Measurements from ENCODE around the gene MRPL44. TPM values are rescaled to one million over a fixed set of nuclear protein-coding genes. Genes with fewer than 3 reads are reported as not detected.

Gene MRPL44
- total and polyA plus RNA-seq, 5 experiments from 2014 or later = 26.5 to 36.4 (median 30.3) TPM

GRCh38 chr2:223954401-223954800, 2.9 kb upstream of the MRPL44 start:
- POLR2A ChIA-PET = interaction anchor here (4.5 kb wide), 1 partner anchor 10 kb away, joined by 35 read pairs; the partner anchor contains the start of gene WDFY1
- Mint-ChIP-seq H3K36me3 (peaks cover 0 to under 1% (median 0%) of the 10 kb centered on the region in 3 donors), H3K27ac (no peak overlapping the region), H3K9me3 (no peaks in the 10 kb centered on the region), H3K4me1 (peaks cover 8 to 43% (median 26%) of the 10 kb centered on the region in 4 donors), H3K4me3 (no peak overlapping the region), H3K27me3 (peaks cover 0 to 1% (median 0%) of the 10 kb centered on the region in 5 donors)
- no peak for ATAC-seq
- DNase-seq = no peak

GRCh38 chr2:223956300-223956699, 963 bp upstream of the MRPL44 start:
- no peak for ATAC-seq
- peaks cover 0 to 1% (median 0%) of the 10 kb centered on the region in 5 donors for H3K27me3 Mint-ChIP-seq
- H3K9me3 Mint-ChIP-seq = no peaks in the 10 kb centered on the region
- no peak for DNase-seq
- H3K36me3 Mint-ChIP-seq = peaks cover 0 to 19% (median 10%) of the 10 kb centered on the region in 3 donors
- peaks cover 14 to 50% (median 35%) of the 10 kb centered on the region in 4 donors for H3K4me1 Mint-ChIP-seq
- peak overlapping the region in 9 of 10 donors; percentile 53 to 97 (median 93) for H3K4me3 Mint-ChIP-seq
- POLR2A ChIA-PET = interaction anchor here (0.6 to 4.5 kb wide), 4 partner anchors 12 to 119 kb away, joined by 3 to 35 read pairs (median 4); partner anchors contain the start of genes AP1S3 and WDFY1
- H3K27ac Mint-ChIP-seq = peak overlapping the region in 9 of 10 donors; percentile 26 to 96 (median 70)

- H3K27ac Mint-ChIP-seq = peak overlapping the region in 8 of 10 donors; percentile 27 to 92 (median 64)
- POLR2A ChIA-PET = interaction anchor here (0.9 kb wide), 1 partner anchor 15 kb away, joined by 3 read pairs; the partner anchor contains the start of gene WDFY1
- DNase-seq (peak in 1 of 10 donors; percentile 17), ATAC-seq (no peak)
- peaks cover 0 to 1% (median 0%) of the 10 kb centered on the region in 5 donors for H3K27me3 Mint-ChIP-seq
- peak overlapping the region; percentile 61 to 95 (median 80) for H3K4me3 Mint-ChIP-seq
- H3K9me3 Mint-ChIP-seq = no peaks in the 10 kb centered on the region
- peaks cover 22 to 77% (median 53%) of the 10 kb centered on the region in 4 donors for H3K4me1 Mint-ChIP-seq
- H3K36me3 Mint-ChIP-seq = peaks cover 0 to 41% (median 11%) of the 10 kb centered on the region in 3 donors
Measured at GRCh38 chr2:223959688-223960087, 2.4 kb downstream of the MRPL44 start.

GRCh38 chr2:223967981-223968380, 10.7 kb downstream of the MRPL44 start:
- Mint-ChIP-seq H3K36me3 (peaks cover 0 to 46% (median 3%) of the 10 kb centered on the region in 3 donors), H3K27me3 (no peaks in the 10 kb centered on the region), H3K4me1 (peaks cover 2 to 17% (median 11%) of the 10 kb centered on the region in 4 donors), H3K27ac (peak overlapping the region in 1 of 10 donors; percentile 75), H3K4me3 (no peak overlapping the region), H3K9me3 (no peaks in the 10 kb centered on the region)
- POLR2A ChIA-PET = no interaction called here
- DNase-seq (no peak), ATAC-seq (no peak)

- H3K9me3 Mint-ChIP-seq = no peaks in the 10 kb centered on the region
Measured at GRCh38 chr2:223969315-223969714, 12.1 kb downstream of the MRPL44 start.

GRCh38 chr2:223969856-223970255, 12.6 kb downstream of the MRPL44 start:
- POLR2A ChIA-PET = interaction anchor here (1.4 kb wide), 1 partner anchor 12 kb away, joined by 6 read pairs; no protein-coding TSS in a partner anchor
- Mint-ChIP-seq H3K4me1 (peaks cover 0 to 7% (median 2%) of the 10 kb centered on the region in 4 donors), H3K4me3 (no peak overlapping the region), H3K36me3 (peaks cover 0 to 34% (median 3%) of the 10 kb centered on the region in 3 donors), H3K27me3 (no peaks in the 10 kb centered on the region), H3K27ac (no peak overlapping the region), H3K9me3 (no peaks in the 10 kb centered on the region)
- DNase-seq (no peak), ATAC-seq (no peak)

More at GRCh38 chr2:223969315-223969714, 12.1 kb downstream of the MRPL44 start:
- POLR2A ChIA-PET = interaction anchor here (1.4 kb wide), 1 partner anchor 12 kb away, joined by 6 read pairs; no protein-coding TSS in a partner anchor
- H3K36me3 Mint-ChIP-seq = peaks cover 0 to 39% (median 3%) of the 10 kb centered on the region in 3 donors
- no peak overlapping the region for H3K4me3 Mint-ChIP-seq
- no peaks in the 10 kb centered on the region for H3K27me3 Mint-ChIP-seq
- ATAC-seq (no peak), DNase-seq (no peak)
- H3K4me1 Mint-ChIP-seq = peaks cover 0 to 8% (median 3%) of the 10 kb centered on the region in 4 donors
- H3K27ac Mint-ChIP-seq = no peak overlapping the region

GRCh38 chr2:223970343-223971128, 13.3 kb downstream of the MRPL44 start:
- Mint-ChIP-seq H3K9me3 (no peaks in the 10 kb centered on the region), H3K27me3 (no peaks in the 10 kb centered on the region), H3K36me3 (peaks cover 0 to 31% (median 3%) of the 10 kb centered on the region in 3 donors), H3K4me1 (peaks cover 0 to 7% (median 2%) of the 10 kb centered on the region in 4 donors), H3K27ac (peak overlapping the region in 1 of 10 donors; percentile 6), H3K4me3 (no peak overlapping the region)
- DNase-seq (peak; percentile 13 to 65 (median 52)), ATAC-seq (peak; percentile 53 to 73)
- POLR2A ChIA-PET = interaction anchor here (1.0 to 1.4 kb wide), 3 partner anchors 11 to 23 kb away, joined by 3 to 6 read pairs (median 3); no protein-coding TSS in a partner anchor

GRCh38 chr2:223971731-223972130, 14.5 kb downstream of the MRPL44 start:
- no peaks in the 10 kb centered on the region for H3K9me3 Mint-ChIP-seq
- POLR2A ChIA-PET = interaction anchor here (1.0 kb wide), 1 partner anchor 9 kb away, joined by 3 read pairs; no protein-coding TSS in a partner anchor
- ATAC-seq (no peak), DNase-seq (no peak)
- no peaks in the 10 kb centered on the region for H3K27me3 Mint-ChIP-seq
- no peak overlapping the region for H3K4me3 Mint-ChIP-seq
- peaks cover 0 to 22% (median 1%) of the 10 kb centered on the region in 3 donors for H3K36me3 Mint-ChIP-seq
- peaks cover 0 to 7% (median 2%) of the 10 kb centered on the region in 4 donors for H3K4me1 Mint-ChIP-seq
- no peak overlapping the region for H3K27ac Mint-ChIP-seq

GRCh38 chr2:223972656-223973102, 15.4 kb downstream of the MRPL44 start:
- Mint-ChIP-seq H3K4me1 (peaks cover 0 to 7% (median 2%) of the 10 kb centered on the region in 4 donors), H3K36me3 (peaks cover 0 to 12% (median 0%) of the 10 kb centered on the region in 3 donors), H3K27me3 (no peaks in the 10 kb centered on the region), H3K27ac (peak overlapping the region in 2 of 10 donors; percentile 27 to 73), H3K9me3 (no peaks in the 10 kb centered on the region), H3K4me3 (no peak overlapping the region)
- DNase-seq (no peak), ATAC-seq (no peak)
- POLR2A ChIA-PET = no interaction called here

GRCh38 chr2:223973606-223974005, 16.3 kb downstream of the MRPL44 start:
- DNase-seq (no peak), ATAC-seq (no peak)
- Mint-ChIP-seq H3K27me3 (no peaks in the 10 kb centered on the region), H3K27ac (no peak overlapping the region), H3K4me1 (peaks cover 0 to 7% (median 2%) of the 10 kb centered on the region in 4 donors), H3K9me3 (no peaks in the 10 kb centered on the region), H3K4me3 (no peak overlapping the region), H3K36me3 (peaks cover 0 to 5% (median 0%) of the 10 kb centered on the region in 3 donors)
- POLR2A ChIA-PET = interaction anchor here (0.7 kb wide), 1 partner anchor 628 kb away, joined by 4 read pairs; no protein-coding TSS in a partner anchor

- Mint-ChIP-seq H3K36me3 (peaks cover 0 to 7% (median 0%) of the 10 kb centered on the region in 3 donors), H3K27ac (no peak overlapping the region), H3K4me1 (no peaks in the 10 kb centered on the region), H3K9me3 (no peaks in the 10 kb centered on the region), H3K27me3 (no peaks in the 10 kb centered on the region), H3K4me3 (no peak overlapping the region)
- ATAC-seq (no peak), DNase-seq (no peak)
- POLR2A ChIA-PET = no interaction called here
Measured at GRCh38 chr2:223976635-223977226, 19.5 kb downstream of the MRPL44 start.

GRCh38 chr2:223978451-223978850, 21.2 kb downstream of the MRPL44 start:
- Mint-ChIP-seq H3K36me3 (peaks cover 0 to 10% (median 2%) of the 10 kb centered on the region in 3 donors), H3K27me3 (no peaks in the 10 kb centered on the region), H3K9me3 (no peaks in the 10 kb centered on the region), H3K4me1 (no peaks in the 10 kb centered on the region), H3K4me3 (no peak overlapping the region), H3K27ac (no peak overlapping the region)
- DNase-seq (no peak), ATAC-seq (no peak)
- POLR2A ChIA-PET = no interaction called here
